NCI-H2196 treated with DMSO at 0.1 percent for 48 hours (cell line): Measurements from ENCODE around the gene GAD1.

Experiments used
- DNase-seq: peaks from one replicate; lab custom pipeline; 2025; ENCODE audit not compliant: unreplicated experiment; lab: John Stamatoyannopoulos, UW

GAD1 gene

DNA sequence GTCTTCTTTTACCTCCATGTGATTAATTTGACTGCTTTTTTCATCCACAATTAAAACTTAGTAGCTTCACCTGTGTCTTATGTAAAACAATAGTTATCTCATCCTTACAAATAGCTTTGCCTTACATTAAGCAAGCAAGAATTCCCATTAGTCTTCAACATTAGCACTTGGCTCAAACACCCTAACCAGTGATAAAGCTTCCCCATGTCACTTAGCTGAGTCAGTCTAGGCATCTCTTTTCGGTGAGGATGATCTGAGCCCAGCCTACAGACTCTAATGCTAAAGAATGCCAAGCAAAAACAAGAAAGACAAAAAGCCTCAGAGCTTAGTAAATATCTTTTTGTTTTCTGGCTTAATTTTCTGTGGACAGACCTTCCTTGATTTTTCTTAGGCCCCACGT lies 26.1 kb downstream of the GAD1 start:
- DNase-seq, result no peak

DNA sequence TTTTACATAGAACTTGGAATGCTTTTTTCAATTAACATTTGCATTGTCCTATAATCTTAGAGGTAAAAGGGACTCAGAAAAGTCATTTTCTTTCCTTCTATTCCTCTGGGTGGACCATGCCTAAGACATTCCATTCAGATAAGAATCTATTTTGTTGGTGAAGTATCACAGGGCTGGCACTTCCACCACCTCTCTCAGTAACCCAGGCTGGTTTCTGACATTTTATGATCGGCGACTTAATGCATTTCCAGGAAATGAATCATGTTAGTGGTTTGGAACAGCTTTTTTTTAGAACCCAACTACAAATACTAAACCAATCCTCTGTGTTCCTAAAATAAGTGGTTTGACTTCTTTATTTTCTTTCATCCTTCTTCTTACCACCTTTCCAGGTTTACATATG lies 27.0 kb downstream of the GAD1 start:
- DNase-seq, result no peak

DNA sequence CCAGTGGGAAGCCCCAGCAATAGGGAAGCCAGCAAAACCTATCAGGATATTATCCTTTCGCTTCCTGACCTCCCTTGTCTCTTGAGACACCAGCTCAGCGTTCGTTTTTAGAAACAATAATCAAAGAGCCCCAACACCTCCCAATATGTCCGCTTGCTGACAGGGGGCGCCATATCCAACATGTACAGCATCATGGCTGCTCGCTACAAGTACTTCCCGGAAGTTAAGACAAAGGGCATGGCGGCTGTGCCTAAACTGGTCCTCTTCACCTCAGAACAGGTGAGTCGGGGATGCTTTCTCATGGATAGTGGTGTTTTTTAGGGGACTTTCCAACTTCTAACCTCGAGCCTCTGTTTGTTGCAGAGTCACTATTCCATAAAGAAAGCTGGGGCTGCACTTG lies 28.7 kb downstream of the GAD1 start:
- DNase-seq, result no peak

DNA sequence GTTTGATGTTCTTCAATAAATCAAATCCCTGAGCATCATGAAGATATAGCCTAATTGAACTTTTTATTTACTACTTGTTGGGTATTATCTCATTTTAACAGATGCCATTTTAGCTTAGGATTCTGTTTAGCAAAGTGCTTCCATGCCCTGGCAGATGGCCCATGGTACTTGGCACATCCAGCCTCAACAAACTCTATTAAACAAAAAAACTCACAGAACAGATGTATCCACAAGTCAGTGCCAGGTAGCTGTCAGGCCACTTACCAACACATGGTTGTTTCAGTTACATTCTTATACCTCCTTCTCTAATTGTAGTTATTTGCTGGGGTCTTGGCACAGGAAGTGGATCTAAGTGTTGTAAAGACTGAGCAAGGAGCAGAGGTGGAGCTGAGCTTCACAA lies 29.6 kb downstream of the GAD1 start:
- no peak for DNase-seq

DNA sequence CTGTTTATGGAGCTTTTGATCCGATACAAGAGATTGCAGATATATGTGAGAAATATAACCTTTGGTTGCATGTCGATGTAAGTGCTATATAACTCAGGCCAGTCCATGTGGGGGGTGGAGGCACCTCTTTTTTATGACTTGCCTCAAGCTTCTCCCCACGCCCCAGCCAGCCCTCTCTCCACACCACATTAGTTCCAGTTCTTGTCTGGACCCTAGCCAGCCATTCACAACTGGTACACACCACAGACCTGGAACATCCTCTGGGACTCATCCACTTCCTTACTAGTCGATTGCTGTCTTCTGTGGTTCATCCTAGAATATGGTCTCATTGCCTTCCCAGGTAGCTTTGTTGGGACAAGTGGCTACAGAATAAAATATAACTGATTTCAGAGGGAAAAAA lies 31.0 kb downstream of the GAD1 start:
- DNase-seq, result no peak

DNA sequence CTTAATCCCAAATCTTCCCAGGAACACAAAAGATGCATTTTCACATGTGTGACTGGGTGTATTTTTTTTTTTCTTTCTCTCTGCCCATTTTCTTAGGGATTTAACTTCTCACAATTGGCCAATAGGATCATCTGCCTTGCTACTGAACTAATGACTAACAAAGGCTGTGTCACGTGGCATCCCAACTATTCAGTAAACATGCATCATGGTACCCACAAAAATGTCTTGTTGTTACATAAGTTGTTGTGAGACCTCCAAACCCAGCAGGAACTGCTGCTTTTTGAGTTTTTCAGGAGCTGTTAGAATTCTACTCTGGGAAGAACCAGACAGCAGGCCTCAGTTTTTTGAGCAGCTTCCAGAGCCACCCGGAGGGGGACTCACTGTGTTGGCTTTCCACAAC lies 31.9 kb downstream of the GAD1 start:
- no peak for DNase-seq

DNA sequence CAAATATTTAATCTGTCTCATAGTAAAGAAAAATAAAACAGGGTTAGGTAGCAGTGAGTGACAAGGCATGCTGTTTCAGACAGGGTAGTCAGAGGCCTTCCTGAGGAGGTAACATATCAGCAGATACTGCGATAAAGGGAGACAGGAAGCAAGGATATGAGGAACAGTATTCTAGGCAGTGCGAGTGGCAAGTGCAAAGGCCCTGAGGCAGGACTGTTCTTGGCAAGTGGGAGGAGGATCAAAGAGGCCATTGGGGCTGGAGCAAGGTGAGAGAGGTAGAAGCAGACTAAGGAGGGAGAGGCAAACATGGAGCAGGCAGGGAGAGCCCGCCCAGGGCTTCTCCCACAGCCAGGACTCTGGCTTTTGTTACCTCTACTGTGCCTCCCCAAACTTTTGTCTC lies 33.6 kb downstream of the GAD1 start:
- DNase-seq, result no peak

DNA sequence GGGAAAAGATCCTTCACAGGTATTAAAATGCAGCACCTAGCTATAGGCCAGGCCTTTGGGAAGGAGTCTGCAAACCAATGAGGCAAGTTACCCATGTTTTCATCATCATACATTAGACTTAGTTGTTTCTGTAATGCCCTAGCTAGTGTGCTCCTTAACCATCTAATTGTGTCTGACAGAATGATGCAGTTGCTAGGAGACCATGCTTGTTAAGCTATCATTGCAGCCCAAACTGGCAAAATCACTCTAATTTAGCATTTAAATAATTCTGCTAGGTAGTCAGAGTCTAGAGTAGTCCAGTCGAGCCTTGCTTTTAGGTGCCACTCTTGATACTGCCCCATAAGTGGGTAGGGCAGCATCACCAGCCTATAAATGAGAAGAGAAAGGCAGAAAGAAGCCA lies 34.9 kb downstream of the GAD1 start:
- no peak for DNase-seq

DNA sequence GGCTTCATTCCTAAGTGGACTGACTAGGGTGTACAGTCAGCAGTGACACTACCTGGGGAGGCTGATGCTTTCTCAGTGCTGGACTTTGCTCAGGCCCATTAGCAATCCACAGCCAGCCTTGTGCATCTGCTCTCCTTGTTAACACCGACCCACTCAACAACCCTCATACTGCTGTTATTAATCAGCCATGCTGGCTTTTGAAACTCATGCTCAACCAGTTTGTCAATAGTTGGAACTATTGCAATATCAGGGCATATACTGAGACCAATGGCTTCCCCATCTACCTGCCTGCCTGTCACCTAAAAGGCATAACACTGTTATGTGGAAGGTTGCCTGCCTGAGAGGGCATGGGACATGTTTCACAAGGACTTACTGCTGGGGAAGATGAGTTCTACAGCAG lies 39.4 kb downstream of the GAD1 start:
- no peak for DNase-seq

DNA sequence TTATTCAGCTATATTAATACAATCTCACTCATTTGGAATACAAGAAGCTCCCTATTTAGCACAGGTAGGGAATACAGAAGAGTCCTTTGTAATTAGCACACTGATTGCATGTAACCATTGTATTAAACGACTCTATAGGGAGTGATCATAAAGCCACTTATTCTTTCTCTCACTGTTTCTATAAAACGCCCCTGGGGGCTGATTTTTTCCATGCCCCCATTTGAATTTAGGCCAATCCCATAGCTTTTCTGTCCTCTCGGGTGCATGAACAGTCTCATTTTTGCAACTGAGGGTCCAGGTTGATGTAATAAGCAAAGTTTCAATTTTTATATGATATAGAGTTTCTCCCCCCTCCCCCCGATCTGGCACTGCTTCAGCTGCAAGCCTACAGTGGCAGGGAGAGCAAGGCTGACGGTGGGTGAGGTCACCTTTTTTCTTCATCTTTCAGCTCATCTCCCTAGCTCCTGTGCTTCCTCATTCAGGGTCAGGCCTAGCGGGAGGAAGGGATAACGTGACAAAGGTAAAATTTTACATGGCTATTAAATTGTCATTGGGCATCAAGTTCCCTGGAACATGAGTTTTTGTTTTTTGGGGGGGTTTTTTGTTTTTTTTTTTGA lies 45.7 kb downstream of the GAD1 start:
- no peak for DNase-seq

DNA sequence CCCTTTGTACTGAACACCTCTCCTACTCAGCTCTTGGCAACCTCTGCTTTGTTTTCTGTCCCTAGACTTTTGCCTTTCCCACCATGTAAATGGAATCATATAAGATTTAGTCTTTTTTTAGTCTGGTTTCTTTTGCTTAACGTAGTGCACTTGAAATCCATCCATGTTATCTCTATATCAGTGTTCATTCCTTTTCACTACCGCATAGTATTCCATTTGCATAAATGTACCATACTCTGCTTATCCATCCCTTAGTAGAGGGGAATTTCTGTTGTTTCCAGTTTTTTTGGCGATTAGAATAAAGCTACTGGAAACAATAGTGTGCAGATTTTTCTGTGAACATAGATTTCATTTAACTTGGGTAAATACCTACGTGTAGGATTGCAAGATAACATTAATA lies 46.4 kb downstream of the GAD1 start:
- DNase-seq, result no peak

DNA sequence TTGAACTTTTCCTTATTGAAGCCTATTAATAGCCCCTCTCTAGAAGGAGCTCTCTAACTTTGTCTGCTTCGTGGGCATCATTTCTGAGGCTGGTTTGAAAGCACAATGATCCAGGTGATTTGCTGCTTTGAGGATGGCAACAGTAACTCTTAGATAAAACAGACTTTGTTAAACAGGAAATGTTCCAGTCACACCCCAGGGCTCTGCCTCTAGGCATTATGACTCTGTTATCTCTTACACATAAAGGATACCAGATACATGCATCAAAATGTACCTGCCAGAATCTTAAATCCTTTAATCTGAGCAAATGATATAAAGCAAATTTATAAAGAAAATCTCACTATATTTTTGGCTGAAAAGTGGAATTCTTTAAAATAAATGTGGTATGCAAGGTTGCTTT lies 52.3 kb downstream of the GAD1 start:
- DNase-seq, result no peak

DNA sequence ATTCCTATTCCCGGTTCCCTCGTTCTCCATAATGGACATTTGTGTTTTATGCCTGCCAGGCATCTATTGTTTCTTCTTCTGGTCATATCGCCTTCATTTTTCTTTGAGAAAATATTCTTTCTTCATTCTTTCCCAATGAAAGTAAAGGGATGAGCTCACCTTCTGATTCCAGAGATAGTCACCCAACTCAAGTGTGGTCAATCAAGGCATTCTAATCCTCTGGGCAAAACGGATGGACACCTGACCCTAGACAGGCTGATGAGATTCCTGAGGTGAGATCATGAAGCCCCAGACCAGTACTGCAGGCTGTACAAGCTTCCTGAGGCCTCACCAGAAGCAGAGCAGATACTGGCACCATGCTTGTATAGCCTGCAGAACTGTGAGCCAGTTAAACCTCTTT lies 52.8 kb downstream of the GAD1 start:
- no peak for DNase-seq

DNA sequence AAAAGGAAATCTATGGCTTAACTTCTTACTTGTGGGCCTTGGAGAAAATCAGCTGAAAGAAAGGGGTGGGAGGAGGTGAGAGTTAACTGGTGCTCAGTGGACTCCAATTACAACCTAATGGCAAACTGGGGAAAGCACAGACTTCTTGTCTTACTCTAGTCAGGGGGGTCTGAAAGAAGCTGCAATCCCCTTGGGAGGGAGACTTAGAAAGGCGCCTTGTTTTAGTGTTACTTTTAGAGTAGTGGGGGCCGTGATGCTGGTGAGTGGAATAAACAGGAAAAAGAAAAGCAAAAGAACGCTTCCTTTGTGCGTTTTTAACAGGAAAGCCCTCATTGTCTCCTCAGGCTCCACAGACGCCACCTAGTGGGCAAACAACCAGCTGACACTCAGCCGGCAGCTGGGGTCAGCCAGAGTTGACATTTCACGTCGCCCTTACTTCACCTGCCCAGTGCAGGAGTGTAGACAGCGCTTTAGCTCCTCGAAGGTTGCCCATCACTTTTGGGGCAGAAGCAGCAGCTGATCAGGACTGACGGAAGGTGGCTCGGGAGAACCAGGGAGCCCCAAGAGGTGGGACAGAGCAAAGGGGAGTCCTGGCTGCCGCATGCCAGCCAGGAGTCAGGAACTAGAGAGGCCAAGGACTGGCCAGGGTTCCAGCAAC lies 56.5 kb downstream of the GAD1 start:
- peak; percentile 70 for DNase-seq

DNA sequence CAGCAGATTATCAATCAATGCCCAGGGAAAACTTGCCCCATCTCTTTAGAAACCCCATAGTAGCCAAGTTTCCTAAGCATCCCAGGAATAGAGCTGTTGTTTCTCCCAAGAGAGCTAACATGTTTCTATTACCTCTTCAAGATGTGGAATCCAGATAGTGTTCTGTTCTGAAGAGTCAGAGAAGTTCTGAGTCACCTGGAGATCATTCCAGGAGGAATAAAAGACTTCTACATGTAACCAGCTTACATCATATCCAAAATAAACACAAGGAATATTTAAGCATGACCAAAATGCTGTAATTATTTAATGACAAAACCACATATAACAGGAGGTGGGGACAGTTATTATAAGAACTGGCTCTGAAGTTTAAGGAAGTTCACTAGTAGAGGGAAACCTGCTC lies 61.4 kb downstream of the GAD1 start:
- no peak for DNase-seq

DNA sequence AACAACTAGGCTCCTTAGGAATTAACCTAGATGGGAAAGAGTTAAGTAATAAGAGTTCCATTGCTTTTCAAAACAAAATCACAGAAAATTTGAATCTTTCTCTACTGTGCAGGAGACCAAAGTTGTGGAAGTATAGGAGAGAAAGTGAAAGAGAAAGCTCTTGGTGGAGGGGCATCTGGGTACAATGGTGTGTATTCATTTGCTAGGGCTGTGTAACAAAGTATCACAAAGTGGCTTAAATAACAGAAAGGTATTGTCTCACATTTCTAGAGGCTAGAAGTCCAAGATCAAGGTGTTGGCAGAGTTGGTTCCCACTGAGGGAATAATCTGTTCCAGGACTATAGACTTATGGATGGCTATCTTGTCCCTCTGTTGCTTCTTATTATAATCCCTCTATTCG lies 61.8 kb downstream of the GAD1 start:
- no peak for DNase-seq

DNA sequence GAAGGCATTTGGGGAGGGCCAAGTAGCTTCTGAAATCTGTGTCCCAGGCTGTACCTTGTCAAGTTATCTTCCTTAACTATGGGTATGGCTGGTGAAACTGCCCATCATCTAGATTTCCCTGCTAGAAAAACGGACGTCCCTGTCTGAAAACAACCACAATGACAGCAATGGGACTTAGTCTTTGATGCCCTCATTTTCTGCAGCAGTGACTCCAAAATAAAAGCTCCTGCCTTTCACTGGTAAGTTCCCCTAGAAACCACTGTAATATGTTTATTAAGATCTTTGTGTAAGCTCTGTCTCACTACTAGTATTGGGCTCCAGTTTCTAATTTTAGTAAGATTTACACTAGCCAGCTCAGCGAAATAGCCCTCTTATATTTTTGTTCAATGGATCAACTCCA lies 65.2 kb downstream of the GAD1 start:
- no peak for DNase-seq

DNA sequence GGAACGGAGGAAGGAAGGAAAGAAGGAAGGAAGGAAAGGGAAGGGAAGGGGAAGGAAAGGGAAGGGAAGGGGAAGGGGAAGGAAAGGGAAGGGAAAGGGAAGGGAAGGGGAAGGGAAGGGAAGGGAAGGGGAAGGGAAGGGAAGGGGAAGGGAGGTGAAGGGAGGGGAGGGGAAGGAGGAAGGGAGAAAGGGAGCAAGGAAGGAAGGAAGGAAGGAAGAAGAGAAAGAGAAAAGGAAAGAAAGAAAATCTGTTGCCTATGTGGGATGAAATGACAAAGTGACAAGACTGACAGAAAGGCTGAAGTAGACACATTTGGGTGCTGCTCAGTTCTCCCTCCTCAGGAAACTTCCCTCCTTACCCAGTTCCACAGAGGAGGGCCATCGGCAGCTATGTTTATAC lies 66.1 kb downstream of the GAD1 start:
- no peak for DNase-seq

DNA sequence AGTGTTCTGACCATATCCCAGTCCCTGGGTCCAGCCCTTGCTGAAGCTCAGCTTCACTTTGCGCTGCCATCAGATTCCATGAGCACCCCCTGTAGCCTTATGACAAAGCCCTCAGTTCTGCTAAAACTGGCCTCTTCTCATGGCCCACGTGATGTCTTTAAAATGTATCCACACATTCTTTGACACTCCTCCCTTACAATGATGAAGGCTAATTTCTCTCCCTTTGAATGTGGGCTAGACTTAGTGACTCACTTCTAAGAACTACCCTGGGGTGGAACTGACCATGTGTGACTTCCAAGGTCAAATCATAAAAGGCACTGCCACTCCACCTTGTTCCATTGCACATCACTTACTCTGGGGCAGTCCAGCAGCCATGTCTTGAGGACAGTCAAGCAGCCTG lies 67.0 kb downstream of the GAD1 start:
- DNase-seq, result no peak

DNA sequence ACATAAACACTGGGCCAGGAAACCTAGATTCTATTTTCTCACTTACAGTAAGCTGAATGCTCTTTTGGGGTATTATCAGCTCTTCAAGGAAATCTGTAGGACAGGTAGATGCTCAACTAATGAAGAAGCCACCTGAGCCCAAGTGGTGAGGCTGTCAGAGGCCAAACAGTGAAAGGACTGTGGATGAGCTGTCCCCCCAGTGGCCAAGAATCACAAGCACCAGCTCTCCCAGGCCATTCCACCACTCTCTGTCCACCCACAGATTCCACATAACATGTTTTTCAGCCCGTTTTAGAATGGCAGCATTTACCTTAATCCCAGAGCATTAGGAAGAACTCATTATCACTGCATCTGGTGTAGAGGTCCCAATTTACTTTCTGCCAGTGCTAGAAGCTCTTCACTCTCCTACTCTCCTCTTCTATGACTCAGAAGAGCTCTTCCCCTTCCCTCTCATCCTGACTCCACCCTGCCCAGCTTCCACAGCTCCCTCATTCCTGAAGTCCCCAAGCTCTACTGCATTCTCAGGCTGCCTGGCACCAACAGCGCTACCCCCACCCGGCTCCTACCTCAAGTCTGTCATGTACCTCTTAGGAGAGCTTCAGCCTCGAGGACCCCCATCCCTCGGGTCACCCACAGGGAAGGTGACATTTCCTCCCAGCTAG lies 68.6 kb downstream of the GAD1 start:
- no peak for DNase-seq

DNA sequence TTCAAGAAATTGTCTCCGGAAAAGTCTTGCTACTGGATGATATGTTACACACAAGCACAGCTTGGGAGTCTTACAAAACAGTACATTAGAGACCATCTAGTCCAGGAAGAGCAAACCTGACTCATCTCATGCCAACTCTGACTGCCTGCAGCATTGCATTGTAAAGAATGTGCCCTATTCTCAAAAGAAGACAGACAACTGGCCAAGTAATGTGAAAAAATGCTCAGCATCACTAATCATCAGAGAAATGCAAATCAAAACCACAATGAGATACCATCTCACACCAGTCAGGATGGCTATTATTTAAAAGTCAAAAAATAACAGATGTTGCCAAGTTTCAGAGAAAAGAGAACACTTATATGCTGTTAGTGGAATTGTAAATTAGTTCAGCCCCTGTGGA lies 69.7 kb downstream of the GAD1 start:
- no peak for DNase-seq

DNA sequence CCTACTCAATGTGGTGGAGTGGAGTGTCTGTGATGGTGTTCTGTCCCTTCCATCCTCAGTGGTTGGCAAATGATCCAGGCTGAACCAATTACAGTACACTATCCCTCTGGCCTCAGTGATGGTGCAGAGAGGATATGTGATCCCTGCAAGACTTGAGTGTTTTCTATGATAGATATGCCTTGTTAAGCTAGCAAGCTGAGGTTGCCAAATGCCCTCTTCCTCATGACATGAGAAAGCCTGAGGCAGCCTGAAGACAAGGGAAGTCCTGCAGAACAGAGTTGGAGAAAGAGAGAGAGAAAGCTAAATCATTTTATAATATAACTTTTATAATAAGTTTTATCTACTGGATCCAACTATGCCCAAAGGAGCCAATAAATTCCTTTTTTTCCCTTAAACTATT lies 70.8 kb downstream of the GAD1 start:
- no peak for DNase-seq

DNA sequence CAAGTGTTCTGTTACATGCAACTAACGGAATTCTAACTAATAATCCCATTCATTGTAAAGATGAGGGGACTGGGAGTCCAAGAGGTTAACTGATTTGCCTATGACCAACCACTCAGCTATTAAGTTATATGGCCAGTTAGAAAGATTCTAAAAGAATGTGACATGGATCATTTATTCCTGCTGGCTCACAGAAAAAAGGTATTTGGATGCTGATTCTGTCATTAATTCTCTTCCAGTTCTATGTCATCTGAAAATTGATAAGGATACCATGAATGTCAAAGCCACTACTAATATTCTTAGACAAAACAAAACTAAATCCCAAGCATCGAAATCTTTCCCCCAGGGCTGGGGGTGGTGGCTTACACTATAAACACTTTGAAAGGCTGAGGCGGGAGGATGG lies 71.2 kb downstream of the GAD1 start:
- DNase-seq, result no peak
